Nephron progenitor cell (in vitro differentiated cells): Measurements from ENCODE around the gene DRC7.

Source experiments
- DNase-seq: peaks from one replicate; pipeline ENCODE4 v3.0.0; 2021
- H3K27ac Mint-ChIP-seq: 2 replicates; pipeline ENCODE4 v1.8.0; 2021; ENCODE audit warnings: mild to moderate bottlenecking, moderate library complexity, mixed read lengths
- H3K27me3 Mint-ChIP-seq: 2 replicates; pipeline ENCODE4 v1.8.0; 2021; ENCODE audit warnings: mild to moderate bottlenecking, low read depth, mixed read lengths; ENCODE audit not compliant: poor library complexity
- H3K36me3 Mint-ChIP-seq: 2 replicates; pipeline ENCODE4 v1.8.0; 2021; ENCODE audit warnings: low read depth, mixed read lengths
- H3K4me1 Mint-ChIP-seq: 2 replicates; pipeline ENCODE4 v1.8.0; 2021; ENCODE audit warnings: mixed read lengths
- H3K4me3 Mint-ChIP-seq: 2 replicates; pipeline ENCODE4 v1.8.0; 2021; ENCODE audit warnings: mild to moderate bottlenecking, moderate library complexity, mixed read lengths
- H3K9me3 Mint-ChIP-seq: 2 replicates; pipeline ENCODE4 v1.8.0; 2021; ENCODE audit warnings: mild to moderate bottlenecking, moderate library complexity, mixed read lengths
- CTCF ChIP-seq: fragments of 200-600 bp; sonication (generic); IDR thresholded peaks from 2 replicates; pipeline ENCODE4 v1.5.0; 2021; ENCODE audit warnings: antibody characterized with exemption

DRC7 gene

DNA sequence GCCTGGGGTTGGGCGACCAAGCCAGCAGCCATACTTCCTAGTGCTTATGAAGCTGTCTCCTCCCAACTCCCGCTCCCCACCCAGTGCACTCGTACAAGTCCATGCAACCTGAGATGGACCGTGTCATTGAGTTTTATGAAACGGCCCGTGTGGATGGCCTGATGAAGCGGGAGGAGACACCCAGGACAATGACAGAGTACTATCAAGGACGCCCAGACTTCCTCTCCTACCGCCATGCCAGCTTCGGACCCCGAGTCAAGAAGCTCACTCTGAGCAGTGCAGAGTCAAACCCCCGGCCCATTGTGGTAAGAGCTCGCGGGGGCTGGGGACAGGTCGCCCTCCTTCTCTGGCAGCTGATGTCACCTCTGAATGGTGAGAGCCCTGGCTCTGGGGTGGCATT is 29.9 kb downstream of the DRC7 start:
- H3K4me3 Mint-ChIP-seq = no peak overlapping the region
- no peaks in the 10 kb centered on the region for H3K36me3 Mint-ChIP-seq
- H3K27me3 Mint-ChIP-seq = peaks cover 10% of the 10 kb centered on the region
- H3K27ac Mint-ChIP-seq = no peak overlapping the region
- no peaks in the 10 kb centered on the region for H3K9me3 Mint-ChIP-seq
- H3K4me1 Mint-ChIP-seq = peaks cover 39% of the 10 kb centered on the region
- no peak for DNase-seq
- no peak for TF ChIP-seq CTCF

- peaks cover 39% of the 10 kb centered on the region for H3K4me1 Mint-ChIP-seq
- no peaks in the 10 kb centered on the region for H3K9me3 Mint-ChIP-seq
- H3K4me3 Mint-ChIP-seq = no peak overlapping the region
- TF ChIP-seq CTCF = no peak
- H3K27ac Mint-ChIP-seq = no peak overlapping the region
- DNase-seq = no peak
- H3K36me3 Mint-ChIP-seq = no peaks in the 10 kb centered on the region
- peaks cover 8% of the 10 kb centered on the region for H3K27me3 Mint-ChIP-seq
These were observed 30.5 kb downstream of the DRC7 start for GRCh38 chr16:57725151-57725550.

DNA sequence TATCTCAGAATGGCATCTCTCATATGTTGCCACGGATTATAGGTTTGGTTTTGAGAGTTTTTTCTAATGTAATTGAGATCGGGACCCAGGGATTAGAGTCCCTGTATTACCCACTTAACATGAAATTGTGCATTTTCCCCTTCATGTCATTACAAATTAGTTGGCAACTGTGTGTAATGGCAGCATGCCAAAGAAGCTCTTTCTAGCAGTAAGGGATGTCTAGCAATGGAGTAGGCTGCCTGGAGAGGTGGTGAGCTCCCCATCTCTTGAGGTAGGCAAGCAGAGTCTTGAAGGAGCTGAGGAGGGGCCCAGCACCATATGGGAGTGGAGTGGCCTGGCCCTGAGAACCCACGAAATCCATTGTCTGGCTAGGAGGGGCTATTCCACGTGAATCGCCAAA is 30.9 kb downstream of the DRC7 start:
- TF ChIP-seq CTCF = no peak
- Mint-ChIP-seq H3K4me3 (no peak overlapping the region), H3K27me3 (peaks cover 8% of the 10 kb centered on the region), H3K4me1 (peaks cover 35% of the 10 kb centered on the region), H3K9me3 (no peaks in the 10 kb centered on the region), H3K36me3 (no peaks in the 10 kb centered on the region), H3K27ac (no peak overlapping the region)
- DNase-seq = no peak

DNA sequence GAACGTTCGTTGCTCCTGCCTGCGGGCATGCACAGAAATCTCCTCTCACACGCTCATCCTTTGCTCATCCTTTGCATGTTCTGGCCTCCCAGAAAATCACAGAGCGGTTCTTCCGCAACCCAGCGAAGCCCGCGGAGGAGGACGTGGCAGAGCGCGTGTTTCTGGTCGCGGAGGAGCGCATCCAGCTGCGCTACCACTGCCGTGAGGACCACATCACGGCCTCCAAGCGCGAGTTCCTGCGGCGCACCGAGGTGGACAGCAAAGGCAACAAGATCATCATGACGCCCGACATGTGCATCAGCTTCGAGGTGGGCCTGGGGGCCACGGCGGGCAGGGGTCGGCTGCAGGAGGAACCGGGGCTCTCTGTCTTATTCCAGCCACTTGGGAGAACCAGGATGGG is 31.4 kb downstream of the DRC7 start:
- H3K36me3 Mint-ChIP-seq = no peaks in the 10 kb centered on the region
- no peak overlapping the region for H3K4me3 Mint-ChIP-seq
- no peak for DNase-seq
- H3K27ac Mint-ChIP-seq = no peak overlapping the region
- H3K9me3 Mint-ChIP-seq = no peaks in the 10 kb centered on the region
- no peak for TF ChIP-seq CTCF
- H3K27me3 Mint-ChIP-seq = peaks cover 8% of the 10 kb centered on the region
- H3K4me1 Mint-ChIP-seq = peaks cover 35% of the 10 kb centered on the region

- Mint-ChIP-seq H3K4me3 (no peak overlapping the region), H3K27ac (no peak overlapping the region), H3K4me1 (peaks cover 35% of the 10 kb centered on the region), H3K36me3 (no peaks in the 10 kb centered on the region), H3K27me3 (peaks cover 8% of the 10 kb centered on the region), H3K9me3 (no peaks in the 10 kb centered on the region)
- TF ChIP-seq CTCF = no peak
- no peak for DNase-seq
These were observed 31.9 kb downstream of the DRC7 start for GRCh38 chr16:57726433-57726947.

- Mint-ChIP-seq H3K4me1 (peaks cover 26% of the 10 kb centered on the region), H3K36me3 (peaks cover 2% of the 10 kb centered on the region), H3K27ac (no peak overlapping the region), H3K27me3 (peaks cover 8% of the 10 kb centered on the region), H3K4me3 (no peak overlapping the region), H3K9me3 (peaks cover 5% of the 10 kb centered on the region)
- no peak for TF ChIP-seq CTCF
- no peak for DNase-seq
These were observed 33.0 kb downstream of the DRC7 start for GRCh38 chr16:57727610-57728009.
